A673 (cell line): ENCODE data around the gene PECR. TPM values are rescaled to one million over a fixed set of nuclear protein-coding genes. Genes with fewer than 3 reads are reported as not detected.

ENCODE experiments used
- BruUV-seq: library from RNA; stranded (reverse); fragments of 400-500 nt; replicated peaks from 2 replicates; lab custom pipeline; 2021; lab: Mats Ljungman, UMichigan
- CTCF ChIA-PET: fragments of 300-600 bp; sonication (Branson Sonifier 250); formaldehyde crosslinking; loops from one replicate; lab custom pipeline; 2022; ENCODE audit warnings: antibody characterized with exemption; lab: Charles Lee
- POLR2A ChIA-PET: fragments of 300-600 bp; sonication (Branson Sonifier 250); formaldehyde crosslinking; loops from one replicate; lab custom pipeline; 2022; ENCODE audit warnings: antibody characterized with exemption; ENCODE audit not compliant: low non-redundant PET; lab: Charles Lee
- DNase-seq: peaks from one replicate; pipeline ENCODE4 v3.0.0-alpha.2; 2015; ENCODE audit warnings: low spot score
- H3K27ac ChIP-seq: fragments of 200-600 bp; sonication (generic); 2 replicates; pipeline ENCODE4 v1.5.1; 2016; ENCODE audit warnings: mixed run types, low read depth, mild to moderate bottlenecking, mixed read lengths, antibody characterized with exemption, low read length; ENCODE audit not compliant: poor library complexity, severe bottlenecking
- H3K27me3 ChIP-seq: fragments of 200-600 bp; sonication (generic); replicated peaks from 2 replicates; pipeline ENCODE4 v1.6.1; 2017; ENCODE audit warnings: mixed run types, low read depth, mild to moderate bottlenecking, mixed read lengths, antibody characterized with exemption, low read length; ENCODE audit not compliant: insufficient read depth, poor library complexity
- H3K36me3 ChIP-seq: fragments of 200-600 bp; sonication (generic); 2 replicates; pipeline ENCODE4 v1.6.1; 2016; ENCODE audit warnings: mixed run types, mild to moderate bottlenecking, mixed read lengths, antibody characterized with exemption, low read length; ENCODE audit not compliant: insufficient read depth, poor library complexity, severe bottlenecking
- H3K4me1 ChIP-seq: fragments of 200-600 bp; sonication (generic); 2 replicates; pipeline ENCODE4 v1.6.1; 2017; ENCODE audit warnings: mixed run types, mild to moderate bottlenecking, mixed read lengths, antibody characterized with exemption, low read length; ENCODE audit not compliant: insufficient read depth, poor library complexity, severe bottlenecking
- H3K4me3 ChIP-seq: fragments of 200-600 bp; sonication (generic); 2 replicates; pipeline ENCODE4 v1.5.1; 2016; ENCODE audit warnings: low read depth, mixed run types, mild to moderate bottlenecking, mixed read lengths, low read length; ENCODE audit not compliant: poor library complexity, severe bottlenecking
- H3K9me3 ChIP-seq: fragments of 200-600 bp; sonication (generic); 2 replicates; pipeline ENCODE4 v1.6.1; 2016; ENCODE audit warnings: mixed run types, low read depth, mild to moderate bottlenecking, mixed read lengths, antibody characterized with exemption, low read length; ENCODE audit not compliant: poor library complexity, severe bottlenecking
- CTCF ChIP-seq: fragments of 300-800, 200-600 bp; sonication (generic); conservative IDR thresholded peaks from 2 replicates; pipeline ENCODE4 v1.5.1; 2017; ENCODE audit warnings: low read depth, mild to moderate bottlenecking, antibody characterized with exemption, low read length, moderate library complexity, mixed read lengths
- EZH2 ChIP-seq: fragments of 200-600 bp; sonication (generic); IDR thresholded peaks from 2 replicates; pipeline ENCODE4 v1.6.1; 2017; ENCODE audit warnings: borderline replicate concordance, low read depth, mild to moderate bottlenecking, mixed read lengths, antibody characterized with exemption, low read length; ENCODE audit not compliant: poor library complexity, severe bottlenecking
- intact Hi-C: fragments of 100-400 bp; cut with micrococcal nuclease; formaldehyde crosslinking; loops from one replicate; pipeline ENCODE4 v1.10.0; 2022; ENCODE audit not compliant: unreplicated experiment
- total RNA-seq: library from RNA; stranded (reverse); gene quantifications from 2 replicates; pipeline ENCODE4 v1.2.3, GENCODE V29; 2021

The PECR gene
- total RNA-seq, 1 experiment from 2014 or later, result 19.7 TPM

GRCh38 chr2:216078776-216079175, 2.8 kb downstream of the PECR start:
- BruUV-seq, result no TSS peak
- TF ChIP-seq EZH2 (no peak), CTCF (no peak)
- no peaks in the 10 kb centered on the region for H3K36me3 ChIP-seq
- no peaks in the 10 kb centered on the region for H3K27me3 ChIP-seq
- no peak overlapping the region for H3K4me3 ChIP-seq
- no peak overlapping the region for H3K27ac ChIP-seq
- ChIA-PET CTCF (no interaction called here), POLR2A (no interaction called here)
- no peak for DNase-seq
- H3K9me3 ChIP-seq, result no peaks in the 10 kb centered on the region
- intact Hi-C loops, result no loop called here
- peaks cover 11% of the 10 kb centered on the region for H3K4me1 ChIP-seq

DNA sequence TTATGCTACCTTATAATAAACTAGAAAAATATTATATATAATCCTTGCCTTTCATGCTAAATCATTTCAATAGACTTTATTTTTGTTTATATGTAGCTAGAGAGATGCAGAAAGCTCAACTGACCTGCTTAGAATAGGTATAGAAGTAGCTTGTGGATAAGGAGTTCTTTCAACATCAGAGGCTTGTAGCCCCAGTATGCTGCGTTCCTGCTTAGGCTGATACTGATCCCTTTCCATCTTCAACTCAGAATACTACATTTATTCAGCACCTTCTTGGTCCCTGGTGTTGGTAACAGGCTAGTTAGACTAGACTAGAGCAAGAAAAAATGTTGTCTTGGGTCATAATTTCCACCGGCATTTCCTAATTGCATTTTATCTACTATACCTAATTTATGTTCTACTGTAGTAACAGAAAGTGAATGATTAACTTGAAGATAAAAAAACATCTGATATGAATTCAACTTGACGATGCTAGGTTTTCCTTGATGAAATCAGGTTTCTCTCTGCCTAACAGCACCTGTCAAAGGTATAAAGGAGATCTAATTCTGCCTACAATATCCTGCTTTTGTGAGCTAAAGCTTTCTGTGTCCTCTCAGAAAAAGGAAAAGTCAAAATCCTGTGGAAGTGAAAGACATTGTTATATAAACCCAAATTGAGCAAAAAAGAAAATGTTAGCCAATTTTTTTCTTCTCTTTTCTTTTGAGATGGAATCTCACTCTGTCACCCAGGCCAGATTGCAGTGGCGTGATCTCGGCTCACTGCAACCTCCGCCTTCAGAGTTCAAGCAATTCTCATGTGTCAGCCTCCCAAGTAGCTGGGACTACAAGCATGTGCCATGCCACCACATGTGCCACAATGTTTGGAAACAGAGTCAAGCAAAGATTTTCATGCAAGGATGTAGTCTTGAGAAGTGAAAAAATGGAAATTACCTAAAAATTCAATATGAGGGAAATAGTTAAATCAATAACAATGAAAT, 5.8 kb downstream of the PECR start:
- TF ChIP-seq EZH2 (no peak), CTCF (no peak)
- ChIA-PET CTCF (no interaction called here), POLR2A (no interaction called here)
- intact Hi-C loops, result no loop called here
- Histone ChIP-seq H3K9me3 (no peaks in the 10 kb centered on the region), H3K4me1 (peaks cover 4% of the 10 kb centered on the region), H3K27ac (peak overlapping the region; percentile 7), H3K36me3 (no peaks in the 10 kb centered on the region), H3K4me3 (no peak overlapping the region), H3K27me3 (no peaks in the 10 kb centered on the region)
- no TSS peak for BruUV-seq
- DNase-seq, result no peak

DNA sequence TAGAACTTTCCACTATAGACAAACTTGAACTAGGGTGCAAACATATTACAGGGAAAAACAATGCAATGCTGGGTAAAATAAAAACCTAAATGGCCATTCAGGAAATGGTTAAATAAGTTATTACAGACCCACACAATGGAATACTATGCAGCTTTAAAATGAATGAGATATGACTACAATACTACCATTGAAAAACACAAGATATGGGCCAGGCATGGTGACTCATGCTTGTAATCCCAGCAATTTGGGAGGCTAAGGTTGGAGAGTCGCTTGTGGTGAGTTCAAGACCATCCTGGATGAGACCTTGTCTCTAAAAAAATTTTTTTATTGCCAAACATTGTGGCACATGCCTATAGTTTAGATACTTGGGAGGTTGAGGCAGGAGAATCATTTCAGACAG, 6.8 kb downstream of the PECR start:
- TF ChIP-seq CTCF (no peak), EZH2 (no peak)
- H3K4me3 ChIP-seq, result no peak overlapping the region
- DNase-seq, result peak; percentile 64
- no peaks in the 10 kb centered on the region for H3K27me3 ChIP-seq
- H3K27ac ChIP-seq, result peak overlapping the region; percentile 38
- no peaks in the 10 kb centered on the region for H3K9me3 ChIP-seq
- ChIA-PET POLR2A (no interaction called here), CTCF (no interaction called here)
- no TSS peak for BruUV-seq
- no peaks in the 10 kb centered on the region for H3K36me3 ChIP-seq
- intact Hi-C loops, result no loop called here
- no peaks in the 10 kb centered on the region for H3K4me1 ChIP-seq
